GM12875 (cell line): ENCODE measurements around the gene COL4A1.
"Not testable (repeated sequence)": the region's sequence is repeated elsewhere in the genome, so short reads cannot be mapped to it uniquely, and the experiment has no call there.

Source experiments
- H3K4me3 ChIP-seq: one replicate; pipeline ENCODE4 v1.5.1; 2011; ENCODE audit warnings: low read depth, low read length, control low read depth
- CTCF ChIP-seq: IDR thresholded peaks from 2 replicates; pipeline ENCODE4 v1.5.1; 2011; ENCODE audit warnings: low read depth, mild to moderate bottlenecking, control low read depth, inconsistent platforms, low read length, moderate library complexity, borderline replicate concordance; ENCODE audit not compliant: insufficient read depth

The COL4A1 gene

DNA sequence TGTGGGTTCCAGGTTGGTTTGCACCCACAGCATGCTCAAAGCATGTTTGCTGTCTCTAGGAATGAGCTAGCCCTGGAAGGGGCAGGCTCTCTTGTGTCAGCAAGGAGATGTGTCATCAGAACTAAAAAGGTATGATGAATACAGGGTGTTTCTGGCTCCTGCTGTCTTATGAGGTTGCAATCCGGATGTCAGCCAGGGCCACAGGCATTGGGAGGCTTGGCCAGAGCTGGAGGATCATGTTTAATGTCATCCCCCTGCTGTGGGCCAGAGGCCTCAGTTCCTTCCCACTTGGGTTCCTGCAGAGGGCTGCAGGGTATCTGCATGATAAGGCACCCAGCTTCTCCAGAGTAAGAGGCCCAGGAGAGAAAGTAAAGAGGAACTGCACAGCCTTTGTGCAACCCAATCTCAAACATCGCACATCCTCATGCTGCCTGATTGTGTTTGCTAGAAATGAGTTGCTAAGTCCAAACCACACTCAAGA is 193.6 kb downstream of the COL4A1 start:
- TF ChIP-seq CTCF, result no peak
- no peak overlapping the region for H3K4me3 ChIP-seq

GRCh38 chr13:110112379-110112778 is 194.6 kb downstream of the COL4A1 start:
- not testable (repeated sequence) for H3K4me3 ChIP-seq
- peak; percentile 25; the same call in 1 of the 2 replicates for TF ChIP-seq CTCF

DNA sequence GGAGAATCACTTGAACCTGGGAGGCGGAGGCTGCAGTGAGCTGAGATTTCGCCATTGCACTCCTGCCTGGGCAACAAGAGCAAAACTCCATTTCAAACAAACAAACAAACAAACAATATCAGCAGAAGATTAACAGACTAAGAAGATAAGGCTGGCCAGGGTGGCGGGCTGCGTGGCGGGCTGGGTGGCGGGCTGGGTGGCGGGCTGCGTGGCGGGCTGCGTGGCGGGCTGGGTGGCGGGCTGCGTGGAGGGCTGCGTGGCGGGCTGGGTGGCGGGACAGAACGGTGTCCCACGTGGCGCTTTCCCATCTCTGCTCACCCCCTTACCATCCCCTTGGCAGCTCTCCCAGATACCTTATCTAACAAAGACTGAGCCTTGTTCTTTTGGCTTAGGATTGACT is 196.2 kb downstream of the COL4A1 start:
- H3K4me3 ChIP-seq, result no peak overlapping the region
- no peak for TF ChIP-seq CTCF

- no peak for TF ChIP-seq CTCF
- no peak overlapping the region for H3K4me3 ChIP-seq
Observed at GRCh38 chr13:110109910-110110309, 197.0 kb downstream of the COL4A1 start.

DNA sequence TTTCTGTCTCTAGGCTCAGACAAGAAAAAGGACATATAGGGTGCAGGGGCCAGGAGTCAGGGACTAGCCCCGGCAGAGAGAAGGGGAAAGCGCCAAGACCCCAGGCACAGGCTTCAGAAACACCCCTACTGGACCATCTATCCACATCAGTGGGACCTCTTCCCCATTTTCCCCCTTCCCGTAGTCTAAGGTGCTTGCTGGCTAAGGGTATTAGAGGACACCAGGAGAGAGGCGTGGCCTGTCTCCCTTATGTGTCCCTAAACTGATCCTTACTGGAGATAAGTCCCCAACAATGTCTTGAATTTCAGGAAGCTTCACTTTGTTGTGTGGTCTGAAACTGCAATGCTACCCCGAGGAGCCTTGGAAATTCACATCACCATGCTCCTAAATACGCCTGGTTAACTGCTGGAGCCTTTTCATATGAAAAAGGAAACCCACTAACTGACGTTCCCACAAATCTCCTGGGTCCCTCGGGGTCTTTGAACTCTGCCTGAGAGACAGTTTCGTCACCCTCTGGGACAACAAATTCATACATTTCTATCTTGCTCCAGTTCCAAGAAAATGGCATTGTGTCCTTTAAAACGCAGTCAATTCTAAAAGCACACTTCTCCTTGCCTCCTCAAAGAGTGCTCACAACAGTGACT is 197.7 kb downstream of the COL4A1 start:
- no peak for TF ChIP-seq CTCF
- no peak overlapping the region for H3K4me3 ChIP-seq

DNA sequence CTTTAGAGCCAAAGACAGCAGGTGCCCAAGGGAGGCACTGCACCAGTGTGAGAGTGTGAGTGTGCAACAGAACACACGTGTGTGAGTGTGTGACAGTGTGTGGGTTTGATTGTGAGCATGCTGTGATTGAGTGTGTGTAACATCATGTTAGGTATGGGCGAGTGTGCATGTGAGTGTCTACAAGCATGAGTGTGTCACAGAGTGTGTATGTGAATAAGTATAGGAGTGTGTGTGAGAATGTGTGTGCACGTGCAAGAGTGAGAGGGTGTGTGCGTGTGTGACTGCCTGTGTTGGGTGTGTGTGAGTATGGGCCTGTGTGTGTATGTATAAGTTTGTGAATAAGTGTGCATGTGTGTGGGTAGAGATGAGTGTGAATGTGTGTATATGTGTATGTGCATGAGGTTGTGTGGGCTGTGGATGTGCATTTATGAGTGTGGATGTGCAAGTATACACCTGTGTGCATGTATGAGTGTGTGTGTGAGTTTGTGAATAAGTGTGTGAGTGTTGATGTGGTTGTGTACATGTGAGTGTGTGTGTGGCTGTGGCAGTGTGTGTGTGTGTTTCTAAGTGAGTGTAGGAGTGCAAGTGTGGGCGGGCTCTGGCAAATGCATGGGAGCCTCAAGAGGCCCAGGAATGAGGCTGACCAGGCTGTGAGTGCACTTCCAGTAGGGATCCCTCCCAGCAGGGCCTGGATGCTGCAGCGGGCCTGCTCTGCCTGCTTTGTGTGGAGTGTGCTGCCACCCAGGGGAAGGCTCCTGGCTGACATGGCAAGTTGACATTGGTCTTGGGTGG is 198.4 kb downstream of the COL4A1 start:
- TF ChIP-seq CTCF, result peak; percentile 37; the same call in 1 of the 2 replicates
- H3K4me3 ChIP-seq, result no peak overlapping the region
